HepG2 (cell line): ENCODE results near the gene PARD3.

Experiments
- RAD21 ChIP-seq: fragments of 450-650 bp; formaldehyde crosslinking; IDR thresholded peaks from 2 replicates; pipeline ENCODE4 v1.5.0; 2020; ENCODE audit warnings: mild to moderate bottlenecking
- SIN3A ChIP-seq: IDR thresholded peaks from 2 replicates; pipeline ENCODE4 v1.6.1; 2011; ENCODE audit warnings: low read depth, mild to moderate bottlenecking, control low read depth, low read length, borderline replicate concordance
- SOX6 ChIP-seq, 2 experiments: fragments of 450-650 bp in 1 of 2; sonication (generic) in 1 of 2; formaldehyde crosslinking in 1 of 2; IDR thresholded peaks; 2 replicates each; pipeline versions ENCODE4 v1.4.0 to v1.6.1; 2017 to 2020; ENCODE audit warnings: antibody characterized with exemption in 1 of 2, mild to moderate bottlenecking in 1 of 2, missing genetic modification reagents in 1 of 2
- ZBTB42 ChIP-seq: sonication (generic); formaldehyde crosslinking; IDR thresholded peaks from 2 replicates; pipeline ENCODE4 v1.5.0; 2020; ENCODE audit warnings: mild to moderate bottlenecking, missing genetic modification reagents
- ZSCAN29 ChIP-seq: sonication (generic); formaldehyde crosslinking; conservative IDR thresholded peaks from 2 replicates; pipeline ENCODE4 v1.4.0; 2020; ENCODE audit warnings: mild to moderate bottlenecking, missing genetic modification reagents

DNA sequence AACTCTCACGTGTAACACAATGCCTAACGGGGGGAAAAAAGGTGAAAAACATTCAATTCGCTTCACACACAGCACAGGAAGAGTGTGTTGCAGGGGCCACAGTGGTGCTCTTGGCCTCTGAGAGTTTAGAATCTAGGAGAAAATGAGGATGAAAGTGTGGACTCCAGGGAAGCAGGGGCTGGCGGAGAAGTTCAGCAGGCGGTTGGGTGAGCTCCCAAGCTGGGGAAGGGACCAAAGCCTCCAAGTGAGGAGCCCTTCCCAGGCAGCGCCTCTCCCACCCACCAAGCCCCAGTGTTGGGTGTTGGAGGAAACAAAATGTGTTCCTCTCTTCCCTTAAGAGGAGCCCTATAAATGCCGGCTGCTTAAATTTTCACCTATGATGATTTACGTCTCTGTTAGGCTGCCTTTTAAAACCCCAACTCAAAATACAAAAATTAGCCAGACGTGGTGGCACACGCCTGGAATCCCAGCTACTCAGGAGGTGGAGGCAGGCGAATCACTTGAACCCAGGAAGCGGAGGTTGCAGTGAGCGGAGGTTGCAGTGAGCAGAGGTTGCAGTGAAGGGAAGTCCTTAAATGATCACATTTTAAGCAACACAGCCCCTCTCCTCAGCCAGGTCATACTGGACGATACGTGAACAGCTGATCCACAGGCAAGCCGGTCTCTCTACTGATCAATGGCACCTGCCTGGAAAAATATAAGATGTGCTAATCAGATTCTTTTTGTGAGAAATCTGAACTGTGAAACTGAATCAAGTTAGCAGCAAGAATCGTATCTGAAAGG, 735.2 kb downstream of the PARD3 start:
- TF ChIP-seq ZSCAN29 (CRISPR knock-in tag), result no peak
- no peak for TF ChIP-seq RAD21 (CRISPR knock-in tag)
- TF ChIP-seq SOX6 (IDR thresholded peaks at IDR 0.05), result no peak
- TF ChIP-seq SOX6 (CRISPR knock-in tag; IDR thresholded peaks at IDR 0.05), result no peak
- no peak for TF ChIP-seq SIN3A
- TF ChIP-seq ZBTB42 (CRISPR knock-in tag), result no peak
